ENCODE measurements around the gene TM9SF3.
A peak's percentile ranks its signal among the peaks of the same experiment; 100 is the strongest.

TM9SF3 gene

GRCh38 chr10:96516337-96516736 lies 70.5 kb downstream of the TM9SF3 start:
- in situ Hi-C loops (cut with HindIII; ENCODE audit: low sequenced_read_pairs) = no loop called here
- H3K4me3 ChIP-seq (ENCODE audit: low read depth, low read length) = no peak overlapping the region
- no peak for DNase-seq (ENCODE audit: low read depth)
- no peak for TF ChIP-seq CTCF (IDR thresholded peaks at IDR 0.05; ENCODE audit: low read depth, low read length, missing control alignments)

- peak; percentile 62 for DNase-seq (ENCODE audit: low read depth)
- peak; percentile 63 for TF ChIP-seq CTCF (IDR thresholded peaks at IDR 0.05; ENCODE audit: low read depth, low read length, missing control alignments)
- in situ Hi-C loops (cut with HindIII; ENCODE audit: low sequenced_read_pairs) = no loop called here
- peak within 1 kb of the TSS; percentile 51 for H3K4me3 ChIP-seq (ENCODE audit: low read depth, low read length)
Measured at GRCh38 chr10:96513698-96514561, 72.9 kb downstream of the TM9SF3 start, which contains the start of gene TLL2. TSS of gene TLL2 (minus strand) at chr10:96513926. CDS start at chr10:96513685, 241 bp downstream.

DNA sequence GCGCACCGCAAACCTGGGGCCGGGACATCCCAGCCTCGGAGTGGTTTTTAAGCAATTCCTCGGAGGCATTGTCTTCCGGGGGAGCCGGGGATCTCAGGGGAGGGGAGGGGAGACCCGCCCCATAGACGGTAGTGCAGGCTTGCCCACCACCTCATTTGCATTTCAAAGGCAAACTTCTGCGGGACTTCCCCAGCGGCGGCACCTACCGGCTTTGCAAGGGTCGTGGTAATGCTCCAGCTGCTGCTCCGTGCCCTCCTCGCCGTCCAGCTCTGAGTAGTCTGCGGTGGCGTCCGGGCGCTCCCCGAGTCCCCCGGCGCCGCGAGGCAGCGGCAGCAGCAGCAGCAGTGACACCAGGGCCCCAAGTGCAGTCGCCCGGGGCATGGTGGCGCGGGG lies 73.5 kb downstream of the TM9SF3 start:
- no peak for TF ChIP-seq CTCF (IDR thresholded peaks at IDR 0.05; ENCODE audit: low read depth, low read length, missing control alignments)
- H3K4me3 ChIP-seq (ENCODE audit: low read depth, low read length) = peak overlapping the region; percentile 51
- DNase-seq (ENCODE audit: low read depth) = no peak
- in situ Hi-C loops (cut with HindIII; ENCODE audit: low sequenced_read_pairs) = no loop called here

- peak overlapping the region; percentile 51 for H3K4me3 ChIP-seq (ENCODE audit: low read depth, low read length)
- DNase-seq (ENCODE audit: low read depth) = no peak
- in situ Hi-C loops (cut with HindIII; ENCODE audit: low sequenced_read_pairs) = no loop called here
- TF ChIP-seq CTCF (IDR thresholded peaks at IDR 0.05; ENCODE audit: low read depth, low read length, missing control alignments) = no peak
Measured at GRCh38 chr10:96512524-96513304, 74.1 kb downstream of the TM9SF3 start.

- DNase-seq (ENCODE audit: low read depth) = no peak
Measured at GRCh38 chr10:96511044-96511945, 75.5 kb downstream of the TM9SF3 start.

More at GRCh38 chr10:96511044-96511945, 75.5 kb downstream of the TM9SF3 start:
- peak; percentile 61 for TF ChIP-seq CTCF (IDR thresholded peaks at IDR 0.05; ENCODE audit: low read depth, low read length, missing control alignments)
- H3K4me3 ChIP-seq (ENCODE audit: low read depth, low read length) = no peak overlapping the region
- in situ Hi-C loops (cut with HindIII; ENCODE audit: low sequenced_read_pairs) = no loop called here
